Measurements from ENCODE around the gene CDKAL1.
"Not testable (repeated sequence)": the region's sequence is repeated elsewhere in the genome, so short reads cannot be mapped to it uniquely, and the experiment has no call there.

CDKAL1 gene

DNA sequence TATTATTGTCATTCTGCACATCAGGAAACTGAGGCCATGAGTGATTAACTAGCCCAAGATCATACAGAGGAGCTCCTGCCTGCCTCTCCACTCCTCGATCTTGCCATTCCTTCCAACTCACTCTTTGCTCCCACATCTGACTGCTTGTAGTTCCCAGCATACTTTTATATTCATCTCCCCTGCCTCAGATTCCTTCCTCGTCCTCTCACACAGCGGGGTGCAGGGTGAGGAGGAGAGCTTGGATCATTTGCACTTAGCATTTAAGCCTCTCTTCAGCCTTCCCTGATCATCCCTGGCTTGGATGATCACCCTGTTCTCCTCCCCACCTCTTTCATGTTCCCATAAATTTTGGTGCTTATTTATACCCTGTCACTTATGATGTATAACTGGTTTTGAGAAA, 544.2 kb downstream of the CDKAL1 start:
- DNase-seq, result no peak

DNA sequence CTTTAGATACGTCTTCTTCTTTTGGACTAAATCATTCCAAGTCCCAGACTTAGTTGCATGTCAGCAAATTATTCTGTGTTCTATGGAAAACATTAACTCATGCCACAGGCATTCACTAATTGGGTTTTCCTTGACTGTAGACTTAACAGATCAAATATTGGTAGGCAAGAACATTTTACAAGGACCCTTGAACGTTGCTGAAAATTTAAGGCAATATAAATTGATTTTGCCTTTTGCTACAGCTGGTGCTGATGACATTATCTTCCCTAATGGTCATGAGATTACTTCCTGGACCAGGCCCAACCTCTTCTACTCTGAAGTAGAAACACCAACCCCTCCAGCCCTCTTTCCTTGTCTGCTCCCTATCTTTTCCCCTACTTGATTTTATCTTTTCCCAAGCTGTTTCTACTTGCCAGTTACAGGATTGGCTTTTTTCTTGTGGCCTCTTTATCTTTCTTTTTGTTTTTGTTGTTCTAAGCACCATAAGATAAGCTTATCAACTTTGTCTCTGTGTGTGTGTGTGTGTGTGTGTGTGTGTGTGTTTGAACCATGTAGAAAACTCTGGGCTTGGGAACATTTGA, 545.3 kb downstream of the CDKAL1 start:
- no peak for DNase-seq

DNA sequence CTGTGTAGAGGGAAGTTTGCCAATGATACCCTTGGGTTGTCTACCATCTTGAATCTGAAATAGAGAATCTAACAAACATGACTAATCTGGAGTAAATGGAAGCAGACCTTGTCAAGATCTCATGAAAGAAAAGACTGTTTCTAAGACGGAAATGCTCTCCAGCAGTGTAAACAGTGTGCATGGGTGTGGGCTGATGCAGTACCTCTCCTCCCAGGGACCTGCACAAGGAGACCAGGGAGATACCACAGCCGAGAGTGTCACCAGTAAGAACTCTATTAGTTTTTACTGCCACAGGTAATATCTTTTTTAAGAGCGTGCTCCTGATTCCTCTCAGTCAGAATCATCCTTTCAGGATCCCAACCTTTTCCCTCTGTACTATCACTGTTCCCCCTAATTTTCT, 546.0 kb downstream of the CDKAL1 start:
- DNase-seq, result no peak

DNA sequence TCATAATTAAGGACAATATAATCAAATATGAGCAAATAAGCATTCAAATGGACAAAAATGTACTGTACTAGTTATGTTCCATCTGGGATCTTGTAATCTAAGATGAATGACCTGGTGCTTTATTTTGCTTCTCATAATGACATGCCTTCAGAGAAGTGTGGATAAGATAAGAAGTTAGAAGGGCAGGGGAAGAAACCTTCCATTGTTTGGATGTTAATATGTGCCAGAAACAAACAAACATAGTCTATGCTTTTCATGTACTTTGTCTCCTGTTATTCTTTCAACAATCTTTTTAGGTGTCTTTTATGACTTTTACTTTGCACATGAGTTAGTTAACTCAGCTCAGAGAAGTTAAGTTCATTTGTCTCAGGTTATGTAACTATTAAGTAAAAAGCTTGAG, 547.8 kb downstream of the CDKAL1 start:
- no peak for DNase-seq

DNA sequence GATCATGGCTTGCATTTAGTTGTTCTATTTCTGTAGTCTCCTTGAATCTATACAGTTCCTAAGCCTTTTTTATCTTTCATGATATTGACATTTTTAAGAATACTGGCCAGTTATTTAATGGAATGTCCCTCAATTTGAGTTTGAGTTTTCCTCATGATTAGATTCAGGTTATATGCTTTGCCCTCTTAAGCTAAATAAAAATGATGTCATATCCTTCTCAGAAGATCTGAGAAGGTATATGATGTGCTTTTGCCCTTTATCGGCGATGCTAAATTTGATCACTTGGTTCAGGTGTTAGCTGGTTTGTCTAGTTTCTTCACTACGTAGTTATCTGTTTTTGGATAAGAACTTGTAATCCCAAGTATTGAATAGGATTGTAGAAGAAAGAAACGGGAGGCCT, 549.5 kb downstream of the CDKAL1 start:
- DNase-seq, result no peak

DNA sequence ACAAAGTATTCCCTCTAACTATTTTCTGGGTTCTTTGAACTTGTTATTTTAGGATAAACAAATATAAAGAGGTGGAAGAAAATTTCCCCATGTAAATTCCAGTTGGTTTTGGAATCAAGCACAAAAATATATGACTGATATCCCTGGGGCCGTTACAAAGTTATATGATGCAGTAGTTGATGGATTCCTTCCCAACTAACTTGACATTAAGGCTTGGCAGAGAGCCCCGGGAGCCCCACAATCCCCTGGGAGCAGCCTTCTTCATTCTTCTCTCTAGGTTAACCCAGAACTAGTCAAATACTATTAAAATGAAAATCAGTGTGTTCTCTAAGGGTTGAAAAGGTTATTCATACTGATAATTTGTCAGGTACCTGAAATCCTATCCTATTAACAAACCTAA, 550.4 kb downstream of the CDKAL1 start:
- DNase-seq, result no peak

DNA sequence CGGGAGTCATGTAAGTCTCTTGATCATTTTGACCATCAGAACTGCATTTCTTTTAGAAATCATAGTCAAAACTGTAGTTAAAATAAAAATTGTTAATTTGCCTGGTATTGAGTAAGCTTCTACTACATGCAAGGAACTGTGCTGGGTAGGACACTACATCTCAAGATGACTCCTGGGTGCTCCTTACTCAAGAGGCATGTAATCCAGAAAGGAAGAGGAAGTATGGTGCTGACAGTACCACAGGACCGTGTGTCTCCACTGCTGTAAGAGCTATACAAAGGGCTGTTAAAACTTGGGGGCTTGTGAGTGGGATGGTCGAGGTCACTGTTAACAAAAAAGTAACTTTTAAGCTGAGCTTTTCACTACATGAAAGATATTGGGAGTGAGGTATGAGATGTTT, 551.0 kb downstream of the CDKAL1 start:
- no peak for DNase-seq

DNA sequence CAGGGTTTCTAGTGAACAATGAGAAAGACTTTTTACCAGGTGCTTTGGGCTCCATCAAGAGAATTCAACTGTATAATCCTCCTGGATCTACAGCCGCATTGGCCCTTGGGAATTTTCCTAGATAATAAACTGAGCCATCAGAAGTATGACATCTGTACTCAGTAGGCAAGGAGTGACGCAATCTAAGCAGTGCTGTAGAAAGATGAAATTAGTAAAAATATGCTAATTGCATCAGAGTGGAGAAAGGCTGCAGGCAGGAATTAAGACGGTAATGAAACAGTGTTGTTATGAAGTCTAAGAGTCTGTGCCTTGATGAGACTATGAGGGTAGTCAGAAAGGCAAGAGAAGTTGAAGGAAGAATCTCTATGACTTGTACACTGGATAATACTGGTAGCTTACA, 551.4 kb downstream of the CDKAL1 start:
- no peak for DNase-seq

DNA sequence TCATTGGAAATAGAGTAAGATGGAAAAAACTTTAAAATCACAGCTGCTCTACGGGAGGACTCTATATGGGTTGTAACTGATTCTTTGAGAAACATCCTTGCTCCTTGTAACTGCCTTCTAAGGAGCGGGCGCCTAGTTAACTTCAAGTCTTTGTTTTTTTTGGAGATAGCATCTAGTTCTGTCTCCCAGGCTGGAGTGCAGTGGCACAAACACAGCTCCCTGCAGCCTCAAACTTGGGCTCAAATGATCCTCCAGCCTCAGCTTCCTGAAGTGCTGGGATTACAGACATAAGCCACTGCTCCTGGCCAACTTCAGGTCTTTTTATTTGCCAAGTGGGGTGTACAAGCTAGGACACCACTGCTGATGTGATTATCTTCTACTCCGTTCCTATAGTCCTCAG, 552.9 kb downstream of the CDKAL1 start:
- no peak for DNase-seq

DNA sequence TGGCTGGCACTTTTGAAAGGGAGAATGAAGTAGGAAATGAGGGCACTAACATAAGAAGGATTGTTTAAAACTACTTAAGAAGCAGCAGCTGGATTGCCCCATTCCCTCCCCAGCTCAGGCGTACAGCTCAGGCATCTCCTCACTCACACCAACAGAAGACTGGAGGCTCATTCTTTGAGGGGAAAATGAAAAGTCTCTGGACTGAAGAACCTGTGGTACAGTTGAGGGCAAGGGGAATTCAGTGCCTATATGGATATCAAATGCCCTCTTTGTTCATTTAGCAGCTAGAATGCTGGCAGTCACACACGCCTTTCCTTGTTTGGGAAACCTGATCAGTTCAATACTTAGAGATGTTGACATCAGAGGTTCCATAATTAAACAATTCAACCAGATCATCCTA, 557.2 kb downstream of the CDKAL1 start:
- no peak for DNase-seq

DNA sequence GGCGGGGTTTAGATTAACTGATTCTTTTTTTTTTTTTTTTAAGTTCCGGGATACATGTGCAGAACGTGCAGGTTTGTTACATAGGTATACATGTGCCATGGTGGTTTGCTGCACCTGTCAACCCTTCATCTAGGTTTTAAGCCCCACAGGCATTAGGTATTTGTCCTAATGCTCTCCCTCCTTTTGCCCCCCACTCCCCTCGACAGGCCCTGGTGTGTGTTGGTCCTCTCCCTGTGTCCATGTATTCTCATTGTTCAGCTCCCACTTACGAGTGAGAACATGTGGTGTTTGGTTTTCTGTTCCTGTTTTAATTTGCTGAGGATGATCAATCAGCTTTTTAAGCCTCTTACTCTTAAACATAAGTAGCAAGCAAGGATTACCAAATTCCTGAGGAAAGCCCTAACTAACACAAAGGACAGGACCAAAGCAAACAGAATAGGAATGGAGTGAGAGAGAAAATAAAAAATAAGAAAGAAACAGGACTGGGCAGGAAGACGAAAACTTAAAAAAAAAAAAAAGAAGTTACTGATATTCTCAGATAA, 558.0 kb downstream of the CDKAL1 start:
- not testable (repeated sequence) for DNase-seq

DNA sequence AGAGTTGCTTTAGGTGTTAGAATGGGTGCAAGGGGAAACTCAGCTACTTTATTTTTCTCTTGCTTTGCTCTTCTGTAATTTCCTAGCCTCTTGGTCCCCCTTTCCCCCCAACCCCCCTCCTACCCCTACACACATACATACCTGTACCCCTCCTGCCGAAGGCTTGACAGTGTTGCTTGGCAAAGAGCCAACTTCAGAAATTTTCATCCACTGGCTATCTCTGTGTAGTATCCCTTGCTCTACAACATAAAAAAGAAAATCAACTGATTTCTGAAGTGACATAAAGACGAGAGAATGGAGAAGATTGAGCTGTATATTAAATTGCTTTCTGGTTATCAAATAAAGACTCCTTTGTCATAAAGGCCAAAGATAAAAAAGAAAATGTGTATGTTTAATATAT, 561.2 kb downstream of the CDKAL1 start:
- no peak for DNase-seq

DNA sequence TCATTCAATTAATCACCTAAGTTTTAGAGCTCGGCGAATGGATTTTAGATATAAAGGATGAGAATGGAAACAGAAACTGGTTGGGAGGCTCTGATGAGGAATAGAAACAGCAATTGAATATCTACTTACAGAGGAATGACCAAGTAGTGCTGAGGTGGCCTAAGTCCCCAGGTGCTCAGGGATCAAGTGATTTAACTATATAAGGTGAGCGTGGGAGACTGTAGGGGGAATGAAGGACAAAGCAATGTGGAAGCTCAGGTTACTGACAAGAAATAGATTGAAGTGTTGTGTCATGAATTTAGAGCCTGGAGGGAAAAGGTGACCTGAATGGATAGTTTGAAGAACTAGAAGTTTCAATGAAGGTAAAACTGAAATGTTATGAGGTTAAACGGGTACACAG, 563.9 kb downstream of the CDKAL1 start:
- no peak for DNase-seq

DNA sequence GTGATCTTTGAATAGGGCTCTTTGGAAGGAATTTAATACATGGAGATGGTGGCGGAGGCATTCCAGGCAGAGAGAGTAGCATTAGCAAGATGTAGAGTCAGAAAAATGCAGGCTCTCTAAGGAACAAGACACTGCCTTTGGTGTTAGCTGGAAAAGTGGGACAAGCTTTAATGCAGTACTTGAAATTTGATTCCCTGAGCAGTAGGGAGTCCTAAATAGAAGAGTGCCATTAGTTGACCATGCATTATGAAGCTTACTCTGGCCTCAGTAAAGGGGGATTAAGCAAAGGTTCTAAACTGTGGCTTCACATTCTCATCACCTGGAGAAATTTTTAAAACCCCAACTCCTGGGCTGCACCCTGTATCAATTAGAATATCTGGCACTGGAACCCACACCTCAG, 564.5 kb downstream of the CDKAL1 start:
- DNase-seq, result no peak

DNA sequence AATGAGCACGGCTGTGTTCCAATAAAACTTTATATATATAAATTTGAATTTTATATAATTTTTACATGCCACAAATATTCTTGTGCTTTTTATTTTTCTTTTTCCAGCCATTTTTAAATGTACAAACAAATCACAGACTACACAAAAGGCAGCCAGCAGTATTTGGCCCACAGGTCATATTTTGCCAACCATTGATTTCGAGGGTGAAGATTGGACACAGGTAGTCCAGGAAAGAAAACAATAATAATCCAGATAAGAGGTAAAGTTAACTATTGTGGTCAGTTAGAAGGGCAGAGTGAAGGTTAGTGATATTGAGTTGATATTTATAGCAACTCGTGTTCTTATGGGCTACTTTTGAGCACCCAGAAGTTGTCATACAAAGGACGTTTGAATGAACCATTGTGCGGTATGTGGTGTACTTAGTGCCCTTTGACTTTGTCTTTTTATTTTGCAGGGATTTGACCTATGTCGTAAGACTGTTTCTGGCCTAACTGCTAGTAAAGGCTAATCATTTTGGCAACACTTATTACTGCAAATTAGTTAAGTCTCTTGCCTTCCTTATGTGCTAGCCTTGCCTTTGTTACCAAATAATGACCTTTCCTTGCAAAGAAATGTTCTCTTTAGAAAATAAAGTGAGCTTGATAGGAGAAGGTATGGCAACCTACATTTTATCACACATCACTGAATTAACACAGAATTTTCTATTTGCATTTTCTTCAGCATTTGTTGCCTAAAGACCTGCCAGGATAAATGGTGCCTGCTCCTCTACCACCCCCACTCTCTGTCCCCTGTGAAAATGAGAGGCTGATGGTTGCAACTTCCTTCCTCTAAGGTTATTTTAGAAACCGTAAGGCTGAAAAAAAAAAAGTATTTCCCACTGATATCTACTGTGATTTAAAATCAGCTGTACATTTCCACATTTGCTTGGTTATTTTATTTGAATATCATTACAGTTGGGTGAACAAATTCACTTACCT, 565.4 kb downstream of the CDKAL1 start:
- DNase-seq, result no peak

DNA sequence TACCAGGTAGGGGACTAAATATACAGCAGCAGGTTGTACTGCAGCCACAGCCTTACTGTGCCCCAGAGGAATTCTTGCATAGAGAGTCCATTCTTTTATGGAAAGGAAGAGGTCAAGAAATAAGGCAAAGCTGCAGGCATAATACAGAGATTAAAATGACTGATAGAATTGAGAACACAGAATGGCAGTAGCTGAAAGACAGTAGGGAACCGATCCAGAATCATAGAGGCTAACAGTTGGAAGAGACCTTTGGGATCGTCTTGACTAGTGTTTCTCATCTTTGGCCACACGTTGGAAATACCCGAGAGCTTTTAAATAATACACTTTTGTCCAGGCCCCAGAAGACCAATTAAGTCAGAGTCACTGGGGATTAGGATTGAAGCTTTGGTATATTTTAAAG, 566.7 kb downstream of the CDKAL1 start:
- no peak for DNase-seq

DNA sequence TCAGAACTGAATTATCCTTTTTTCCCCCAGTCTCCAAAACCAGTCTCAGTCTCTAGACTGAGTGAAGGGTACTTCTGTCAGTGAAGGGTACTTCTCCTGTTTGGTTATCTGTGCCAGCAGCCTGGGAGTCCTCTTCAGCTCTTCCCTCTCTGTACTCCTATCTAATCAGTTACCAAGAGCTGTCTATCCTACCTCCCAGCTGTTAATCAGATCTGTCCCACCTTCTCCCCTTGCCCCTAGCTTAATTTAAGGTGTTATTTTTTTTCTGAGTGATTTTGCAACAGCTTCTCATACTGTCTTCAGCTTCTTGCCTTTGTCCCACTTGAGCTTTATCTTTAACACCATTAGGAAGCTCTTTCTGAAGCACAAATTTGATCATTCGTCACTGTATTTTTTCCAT, 567.4 kb downstream of the CDKAL1 start:
- DNase-seq, result no peak

DNA sequence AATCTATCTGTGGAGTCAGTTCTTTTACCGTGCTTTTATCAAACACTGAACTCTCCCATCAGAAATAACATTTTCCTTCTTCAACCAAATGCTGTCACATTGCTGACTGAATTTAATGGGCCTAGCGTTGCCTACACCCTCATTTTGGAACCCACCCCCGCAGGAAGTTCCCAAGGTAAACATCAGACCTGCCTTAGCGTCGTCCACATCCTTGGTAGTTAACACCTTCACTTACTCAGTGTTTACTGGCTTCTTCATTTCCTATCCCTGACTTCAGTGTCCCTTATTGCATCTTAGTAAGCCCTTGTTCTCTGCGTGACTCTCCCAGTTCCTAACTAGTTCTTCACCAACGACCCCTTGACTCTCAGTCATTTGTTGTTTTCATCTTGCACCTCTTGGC, 567.9 kb downstream of the CDKAL1 start:
- no peak for DNase-seq

DNA sequence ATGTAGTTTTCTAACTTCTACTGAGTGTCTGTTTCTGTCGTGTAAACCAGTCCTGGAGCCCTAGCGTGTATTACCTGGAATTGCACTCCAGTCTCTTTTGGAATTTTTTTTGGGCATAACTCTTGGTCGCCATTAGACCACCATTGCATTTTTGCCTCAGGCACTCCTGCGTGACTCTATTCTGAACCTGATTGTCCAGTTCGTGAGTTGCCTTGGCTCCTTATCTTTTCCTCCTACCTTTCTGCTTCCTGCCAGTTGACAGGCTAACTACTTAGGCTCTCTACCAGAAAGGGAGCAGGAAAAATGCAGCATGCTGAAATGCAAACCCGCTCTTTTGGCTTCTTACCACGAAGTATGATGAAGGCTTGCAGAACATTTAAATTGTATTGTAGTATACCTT, 568.4 kb downstream of the CDKAL1 start:
- DNase-seq, result no peak

DNA sequence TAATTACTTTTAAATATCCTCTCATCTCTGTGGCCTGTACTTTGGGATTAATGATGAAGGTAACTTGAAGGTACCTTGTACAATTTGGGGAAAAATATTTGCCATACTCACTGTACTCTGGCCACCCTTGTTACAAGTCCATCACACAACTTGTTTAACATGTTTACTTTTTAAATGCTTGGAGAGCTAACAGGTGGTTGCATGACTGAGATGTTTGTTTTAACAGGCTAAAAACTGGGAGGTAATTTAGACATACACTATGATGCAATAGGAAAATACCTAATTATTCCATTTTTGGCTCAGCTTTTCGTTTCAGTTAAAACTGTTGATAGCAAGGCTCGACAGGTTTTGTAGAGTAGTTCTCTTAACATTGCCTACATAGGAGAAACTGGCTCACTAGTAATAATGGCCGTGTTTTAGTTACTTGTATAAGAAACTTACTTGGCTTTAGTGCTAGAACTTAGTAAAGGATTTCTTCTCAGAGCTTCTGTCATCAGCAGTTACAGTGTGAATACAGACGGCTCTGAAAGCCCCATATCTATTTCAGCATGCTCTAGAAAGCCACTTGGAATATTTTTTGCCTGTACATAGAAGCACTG, 569.5 kb downstream of the CDKAL1 start:
- DNase-seq, result no peak

DNA sequence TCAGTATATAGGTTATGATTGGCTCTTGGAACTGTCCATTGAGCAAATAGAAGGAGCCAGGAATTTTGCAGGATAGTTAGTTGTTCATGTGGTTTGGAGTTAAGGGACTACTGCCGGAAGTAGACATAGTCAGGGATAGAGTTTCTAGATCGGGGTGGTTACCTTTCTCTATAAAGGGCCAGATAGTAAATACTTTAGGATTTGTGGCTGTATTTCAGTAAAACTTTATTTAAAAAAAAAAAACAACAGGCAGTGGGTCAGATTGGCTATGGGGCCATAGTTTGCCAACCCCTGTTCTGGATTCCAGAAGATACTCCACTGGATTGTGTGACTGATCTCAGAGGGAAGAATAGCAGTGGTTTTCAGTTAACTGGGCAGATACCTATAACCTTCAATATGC, 570.0 kb downstream of the CDKAL1 start:
- DNase-seq, result no peak

DNA sequence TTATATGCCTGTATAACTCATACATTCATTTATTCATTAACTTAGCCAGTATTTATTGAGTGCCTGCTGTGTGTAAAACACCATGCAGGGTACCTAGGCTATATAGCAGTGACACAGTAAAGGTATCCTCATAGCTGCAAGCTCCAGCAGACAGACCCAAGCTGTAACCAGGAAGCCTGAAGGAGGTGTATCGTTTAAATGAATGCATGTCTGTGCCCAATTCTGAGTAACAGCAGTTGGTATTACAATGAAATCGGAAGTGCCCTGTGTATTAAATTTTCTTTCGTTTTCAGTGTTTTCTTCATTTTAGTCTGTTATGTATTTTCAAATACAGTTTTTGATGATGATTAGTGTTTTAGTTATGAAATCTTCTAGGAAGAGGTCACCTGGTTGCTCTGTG, 573.5 kb downstream of the CDKAL1 start:
- no peak for DNase-seq

DNA sequence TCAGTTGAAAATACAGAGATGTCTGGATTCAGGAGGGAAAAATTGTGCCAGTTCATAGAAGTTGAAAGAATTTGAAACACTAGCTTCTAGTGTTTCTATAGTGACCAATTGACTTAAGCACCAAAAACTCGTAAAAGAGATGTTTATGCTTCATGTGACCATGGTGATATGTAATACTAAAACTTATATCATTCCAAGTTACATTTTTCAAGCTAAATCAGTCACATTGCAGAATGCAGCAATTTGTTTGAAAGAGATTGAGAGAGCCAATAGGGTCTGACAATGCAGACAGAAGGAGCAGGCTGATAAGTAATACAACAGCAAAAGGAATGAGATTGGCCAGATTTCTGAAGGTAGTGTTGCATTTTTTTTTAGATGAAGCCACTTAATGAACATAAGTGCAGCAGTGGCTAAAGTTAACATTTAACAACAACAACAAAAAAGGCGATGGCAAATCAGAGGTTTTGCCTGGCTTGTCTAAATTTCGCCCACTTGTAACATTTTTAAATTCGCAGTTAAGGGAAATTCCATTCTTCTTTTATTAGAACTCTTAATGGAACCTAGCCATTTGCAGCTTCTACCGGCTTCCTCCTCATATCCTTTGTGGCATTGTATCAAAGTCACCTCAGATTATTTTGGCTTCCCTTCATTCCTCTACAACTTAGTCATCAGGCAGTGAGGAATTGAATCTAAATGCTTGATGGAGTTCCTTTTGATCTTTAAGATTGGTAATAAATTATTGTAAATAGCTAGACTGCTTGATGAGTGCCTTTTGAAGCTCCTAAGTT, 575.3 kb downstream of the CDKAL1 start:
- peak; percentile 31 for DNase-seq

Measured in right kidney (tissue), 1 donor.